ENCODE data around the gene JAZF1.
"Not testable (repeated sequence)": the region's sequence is repeated elsewhere in the genome, so short reads cannot be mapped to it uniquely, and the experiment has no call there.

The JAZF1 gene

GRCh38 chr7:27889800-27890199 lies 290.8 kb downstream of the JAZF1 start:
- intact Hi-C loops (cut with DNase I): no loop called here
- DNase-seq: no peak

DNA sequence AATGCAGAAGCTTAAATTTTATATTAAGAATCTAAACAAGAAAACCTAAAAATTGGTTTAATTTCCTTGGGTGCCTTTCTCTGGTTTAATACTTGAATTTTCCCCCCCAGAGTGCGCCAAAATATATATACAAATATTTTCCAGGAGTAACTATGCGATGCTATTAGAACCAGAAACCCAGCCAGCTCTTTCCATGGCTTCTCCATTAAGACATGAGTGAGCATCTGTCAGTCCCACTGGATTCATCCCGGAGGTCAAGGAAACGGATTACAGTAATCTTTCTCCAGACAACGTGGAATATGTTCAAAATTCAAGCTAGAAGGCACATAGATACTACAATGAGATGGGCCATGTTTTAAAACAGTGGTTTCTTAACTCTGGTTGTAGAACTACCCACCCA lies 291.9 kb downstream of the JAZF1 start:
- intact Hi-C loops (cut with DNase I): no loop called here
- no peak for DNase-seq

- intact Hi-C loops (cut with DNase I); DNase-seq: not testable (repeated sequence)
These were observed 293.9 kb downstream of the JAZF1 start for GRCh38 chr7:27886710-27887109.

DNA sequence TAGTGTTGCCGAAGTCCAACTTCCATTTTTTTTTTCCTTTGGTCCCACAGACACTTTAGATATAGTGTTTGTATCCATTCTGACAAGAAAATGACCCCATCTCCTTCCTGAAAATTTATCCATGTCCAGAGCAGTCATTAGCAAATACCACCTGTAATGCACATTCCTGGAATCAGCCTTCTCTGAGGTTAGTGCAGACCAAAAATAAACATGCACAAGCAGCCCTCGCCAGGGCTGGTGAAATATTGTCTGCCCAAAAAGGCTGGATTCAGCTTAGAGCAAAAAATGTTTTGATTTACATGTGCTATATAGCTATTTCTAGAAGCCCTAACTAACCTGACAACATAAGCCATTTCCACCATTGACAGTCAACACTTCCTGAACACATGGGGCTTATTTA lies 294.9 kb downstream of the JAZF1 start:
- intact Hi-C loops (cut with DNase I): no loop called here
- no peak for DNase-seq

DNA sequence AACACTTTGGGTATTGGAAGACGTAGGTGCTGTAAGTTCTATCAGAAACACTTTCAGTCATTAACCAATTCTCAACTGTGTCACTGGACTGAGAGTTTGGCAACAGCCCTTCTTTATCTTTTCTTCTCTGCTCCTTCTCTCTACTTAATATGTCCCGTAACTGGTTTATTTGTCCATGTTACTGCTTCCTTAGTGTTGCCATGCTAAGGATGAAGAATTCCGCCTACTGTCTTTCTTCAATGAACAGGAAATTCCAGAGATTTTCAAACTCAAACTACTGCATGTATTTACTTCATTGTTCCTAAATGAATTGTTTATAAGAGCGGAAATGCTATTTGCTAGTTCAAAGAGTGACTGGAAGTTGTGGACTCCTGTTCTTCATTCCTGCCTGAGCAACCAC lies 296.9 kb downstream of the JAZF1 start:
- intact Hi-C loops (cut with DNase I): no loop called here
- no peak for DNase-seq

DNA sequence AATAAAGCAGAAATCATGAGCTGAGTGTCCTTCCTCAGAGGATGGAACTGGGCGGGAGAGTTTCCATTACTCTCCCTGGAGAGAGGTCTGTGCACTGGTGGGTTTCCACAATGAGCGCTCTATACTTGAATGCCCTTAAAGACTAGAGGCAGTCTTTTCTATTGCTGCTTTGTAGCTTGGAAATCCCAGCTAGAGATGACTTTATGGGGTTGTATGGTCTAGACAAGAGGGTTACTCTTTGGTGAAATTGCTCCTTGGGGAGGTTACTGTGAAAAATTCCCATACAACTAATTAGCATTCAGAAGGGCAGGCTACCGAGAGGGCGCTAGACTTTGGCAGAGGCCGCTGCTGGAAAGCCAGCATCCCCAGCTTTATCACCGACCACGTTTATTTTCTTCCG lies 303.8 kb downstream of the JAZF1 start:
- DNase-seq: no peak

DNA sequence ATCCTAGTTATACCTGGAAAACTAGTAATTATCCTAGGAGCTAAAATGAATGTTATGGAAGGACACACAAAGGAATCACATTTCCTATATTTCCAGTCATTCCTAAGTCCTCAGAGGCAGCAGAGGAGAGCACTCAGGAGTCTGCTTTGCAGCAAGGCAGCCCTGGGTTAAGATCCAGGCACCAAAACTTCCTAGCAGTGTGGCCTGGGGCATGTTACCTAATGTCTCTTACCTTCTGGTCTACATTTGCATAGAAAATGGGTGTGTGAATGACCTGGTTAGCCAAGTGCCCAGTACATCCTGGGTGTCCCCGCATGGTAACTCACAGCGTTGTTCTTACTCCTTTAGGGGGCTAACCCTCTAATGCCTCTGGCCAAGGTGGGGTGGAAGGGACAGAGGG lies 304.8 kb downstream of the JAZF1 start:
- intact Hi-C loops (cut with DNase I): no loop called here
- no peak for DNase-seq

More for the DNA sequence above, 303.8 kb downstream of the JAZF1 start:
- intact Hi-C loops (cut with DNase I): no loop called here

GRCh38 chr7:27875061-27875460 lies 305.5 kb downstream of the JAZF1 start:
- no peak for DNase-seq

DNA sequence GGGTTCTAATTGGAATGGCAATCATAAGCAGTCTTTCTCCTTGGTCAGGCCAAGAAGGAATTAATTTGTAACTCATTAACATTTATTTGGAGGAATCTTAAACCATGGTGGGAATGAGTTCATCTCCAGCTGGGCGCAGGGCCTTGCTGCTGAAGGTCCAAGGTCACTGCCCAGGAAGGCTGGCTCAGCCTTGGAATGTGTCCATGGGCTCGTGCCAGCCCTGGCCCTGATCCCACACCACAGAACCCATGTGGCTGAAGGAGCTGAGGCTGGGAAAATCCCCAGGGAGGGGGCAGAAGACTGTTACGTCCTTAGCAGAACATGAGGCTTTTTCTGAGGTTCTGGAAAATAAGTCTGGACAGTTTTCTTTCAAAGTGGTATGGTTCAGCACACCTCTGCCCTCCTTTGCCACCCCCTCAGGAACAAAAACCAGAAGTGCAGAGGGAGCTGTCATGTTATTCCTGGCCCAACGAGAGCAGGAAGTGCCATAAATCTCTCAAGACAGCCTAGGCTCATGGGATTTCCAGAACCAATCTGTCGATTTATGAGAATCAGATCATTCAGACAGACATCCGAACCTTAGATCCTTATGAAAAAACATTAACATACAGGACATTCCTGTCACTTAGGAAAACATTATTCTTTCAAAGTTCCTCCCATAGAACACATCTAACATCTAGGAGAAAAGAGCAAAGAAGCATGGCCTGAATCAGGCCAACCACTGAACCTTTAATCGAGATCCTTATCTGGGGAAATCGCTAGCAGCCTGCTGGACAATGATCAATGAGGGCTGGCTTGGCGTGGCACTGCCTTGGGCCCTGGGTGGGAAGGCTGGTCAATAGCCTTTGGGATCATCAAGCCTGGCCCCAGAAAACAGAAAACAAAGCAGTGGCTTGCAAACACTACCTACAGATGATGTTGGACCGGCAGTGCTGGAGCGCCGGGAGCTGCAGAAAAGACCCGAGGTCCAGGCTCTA lies 306.3 kb downstream of the JAZF1 start:
- peak in 41 of 42 donors; percentile 19 to 86 (median 63) for DNase-seq
- intact Hi-C loops (cut with DNase I): no loop called here

More at GRCh38 chr7:27875061-27875460, 305.5 kb downstream of the JAZF1 start:
- intact Hi-C loops (cut with DNase I): no loop called here

- intact Hi-C loops (cut with DNase I): no loop called here
- no peak for DNase-seq
These were observed 308.0 kb downstream of the JAZF1 start for GRCh38 chr7:27872356-27873275.

DNA sequence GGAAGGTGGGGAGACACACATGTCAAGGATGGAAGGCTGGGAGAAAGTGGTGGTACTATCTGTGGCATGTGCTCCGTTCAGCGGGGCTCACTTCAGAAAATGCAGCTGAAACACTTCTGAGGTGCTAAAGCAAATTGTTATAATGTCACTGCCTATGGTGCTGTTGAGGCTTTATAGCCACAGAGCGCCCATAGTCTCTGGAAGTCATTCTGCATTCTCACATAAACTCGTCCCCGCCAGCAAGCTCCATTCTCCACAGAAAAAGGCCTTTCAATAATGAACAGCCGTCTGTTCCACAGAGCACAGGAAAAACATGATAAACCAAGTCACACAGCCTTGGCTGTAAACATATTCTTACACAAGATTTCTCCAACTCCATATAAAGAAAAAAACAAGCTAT lies 308.7 kb downstream of the JAZF1 start:
- no peak for DNase-seq
- intact Hi-C loops (cut with DNase I): no loop called here

- no peak for DNase-seq
- intact Hi-C loops (cut with DNase I): no loop called here
These were observed 309.5 kb downstream of the JAZF1 start for GRCh38 chr7:27871086-27871485.

DNA sequence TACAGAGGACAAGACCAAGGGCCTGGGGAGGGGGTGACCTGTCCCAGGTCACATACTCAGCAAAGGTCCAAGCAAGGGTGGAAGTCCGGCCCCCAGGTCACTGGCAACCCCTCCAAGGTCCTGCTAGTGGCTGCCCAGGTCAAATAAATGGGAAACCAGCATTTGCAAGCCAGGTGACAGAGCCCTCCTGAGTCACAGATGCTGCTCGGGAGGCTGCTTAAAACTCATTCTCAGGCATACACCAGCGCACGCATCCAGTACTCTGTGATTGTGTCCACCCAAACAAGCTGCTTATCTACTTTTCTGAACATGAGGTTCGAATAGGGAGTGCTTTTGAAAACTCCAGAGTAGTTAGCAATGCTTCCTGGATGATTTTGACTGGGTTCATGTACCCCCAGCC lies 310.0 kb downstream of the JAZF1 start:
- intact Hi-C loops (cut with DNase I): no loop called here

DNA sequence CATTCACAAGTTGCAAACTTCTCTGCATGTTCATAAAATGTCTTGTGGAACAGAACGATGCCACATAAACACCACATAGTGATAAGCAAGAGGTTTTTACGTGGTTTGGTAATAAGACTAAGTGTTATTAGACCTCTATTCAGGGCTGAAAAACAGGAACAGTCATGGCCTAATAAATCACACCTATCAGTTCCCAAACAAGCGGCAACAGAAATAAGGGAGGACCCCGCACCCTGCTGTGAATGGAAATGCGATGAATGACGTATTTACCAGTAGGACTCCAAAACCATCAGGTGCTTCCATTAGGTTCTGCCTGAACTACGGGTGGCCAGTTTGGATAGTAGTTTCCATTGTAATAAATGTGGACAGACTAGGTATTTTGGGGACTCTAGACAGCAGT lies 311.5 kb downstream of the JAZF1 start:
- DNase-seq: no peak
- intact Hi-C loops (cut with DNase I): no loop called here

More for the DNA sequence above, 310.0 kb downstream of the JAZF1 start:
- DNase-seq: no peak

GRCh38 chr7:27868131-27868550 lies 312.5 kb downstream of the JAZF1 start:
- DNase-seq: no peak

GRCh38 chr7:27866828-27867672 lies 313.5 kb downstream of the JAZF1 start:
- intact Hi-C loops (cut with DNase I): no loop called here
- DNase-seq: peak in 16 of 42 donors; percentile 15 to 64 (median 36)

More at GRCh38 chr7:27868131-27868550, 312.5 kb downstream of the JAZF1 start:
- intact Hi-C loops (cut with DNase I): no loop called here

DNA sequence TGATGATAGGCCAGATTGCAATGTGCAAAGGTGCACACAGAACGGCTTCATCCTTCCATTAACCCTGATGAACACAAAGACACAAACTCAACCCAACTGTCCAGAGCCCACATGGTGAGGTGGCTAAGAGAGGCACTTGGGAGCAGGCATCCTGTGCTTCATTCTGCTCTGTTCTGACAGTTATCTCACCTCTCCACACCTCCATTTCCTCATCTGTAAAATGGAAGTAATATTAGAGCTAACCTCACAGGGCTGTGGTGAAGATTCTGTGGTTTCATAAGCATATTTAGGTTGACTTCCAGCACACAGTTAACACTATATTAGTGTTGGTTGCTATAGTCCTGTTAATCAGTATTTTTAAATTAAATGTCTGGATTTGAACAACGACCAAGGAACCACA lies 314.3 kb downstream of the JAZF1 start:
- intact Hi-C loops (cut with DNase I): no loop called here
- no peak for DNase-seq

GRCh38 chr7:27863880-27864279 lies 316.7 kb downstream of the JAZF1 start:
- intact Hi-C loops (cut with DNase I): no loop called here
- DNase-seq: peak in 3 of 42 donors; percentile 38 to 45 (median 43)

- DNase-seq: no peak
- intact Hi-C loops (cut with DNase I): no loop called here
These were observed 318.8 kb downstream of the JAZF1 start for GRCh38 chr7:27861747-27862146.
